ENCODE data around the gene CGB8.

Gene CGB8

GRCh38 chr19:49017666-49018351, 31.1 kb downstream of the CGB8 start:
- ChIA-PET CTCF (interaction anchor here (0.6 to 3.1 kb wide), 12 partner anchors 9 to 229 kb away, joined by 3 to 26 read pairs (median 4); partner anchors contain the start of gene CGB2), POLR2A (interaction anchor here (0.6 to 1.6 kb wide), 3 partner anchors 24 to 1583 kb away, joined by 5 to 8 read pairs (median 7); partner anchors contain the start of genes GYS1 and RUVBL2)
- peak overlapping the region; percentile 24 for H3K4me3 ChIP-seq (ENCODE audit: low read depth, low read length)
- TF ChIP-seq ZBTB11 (tag by site-specific recombination; conservative IDR thresholded peaks at IDR 0.05; ENCODE audit: low read depth) (peak; percentile 45; the same call in 1 of the 2 replicates), ZNF354C (tag by site-specific recombination; IDR thresholded peaks at IDR 0.05; ENCODE audit: borderline replicate concordance, low read depth) (no peak), ZNF19 (tag by site-specific recombination; IDR thresholded peaks at IDR 0.05; ENCODE audit: low read depth) (no peak), ZNF473 (tag by site-specific recombination; IDR thresholded peaks at IDR 0.05) (no peak), PATZ1 (tag by site-specific recombination; IDR thresholded peaks at IDR 0.05) (peak; percentile 76), ZBTB6 (tag by site-specific recombination; IDR thresholded peaks at IDR 0.05) (no peak), KLF9 (tag by site-specific recombination; IDR thresholded peaks at IDR 0.05; ENCODE audit: low read depth) (peak; percentile 86), ZNF548 (tag by site-specific recombination; IDR thresholded peaks at IDR 0.05) (no peak), ZNF423 (tag by site-specific recombination; IDR thresholded peaks at IDR 0.05) (peak; percentile 58; the same call in 1 of the 2 replicates), ZNF266 (tag by site-specific recombination; IDR thresholded peaks at IDR 0.05; ENCODE audit: low read depth) (no peak), ZSCAN30 (tag by site-specific recombination; IDR thresholded peaks at IDR 0.05) (0 out of 2 replicates have a peak, but pooled peaks have one; percentile 37), ZNF202 (tag by site-specific recombination; IDR thresholded peaks at IDR 0.05; ENCODE audit: borderline replicate concordance) (no peak), MEIS1 (CRISPR knock-in tag; IDR thresholded peaks at IDR 0.05; ENCODE audit: borderline replicate concordance) (no peak), ZNF518A (tag by site-specific recombination; conservative IDR thresholded peaks at IDR 0.05; ENCODE audit: low read depth) (no peak), ZNF596 (tag by site-specific recombination; IDR thresholded peaks at IDR 0.05) (no peak), KLF16 (tag by site-specific recombination; IDR thresholded peaks at IDR 0.05) (0 out of 2 replicates have a peak, but pooled peaks have one; percentile 37), GLIS2 (tag by site-specific recombination; IDR thresholded peaks at IDR 0.05) (peak; percentile 80), ZNF692 (tag by site-specific recombination; IDR thresholded peaks at IDR 0.05) (peak; percentile 26; the same call in 1 of the 2 replicates), ZNF140 (tag by site-specific recombination; IDR thresholded peaks at IDR 0.05) (0 out of 2 replicates have a peak, but pooled peaks have one; percentile 12), SP2 (tag by site-specific recombination; IDR thresholded peaks at IDR 0.05) (peak; percentile 78), SCRT1 (tag by site-specific recombination; IDR thresholded peaks at IDR 0.05; ENCODE audit: borderline replicate concordance) (no peak), MZF1 (tag by site-specific recombination; IDR thresholded peaks at IDR 0.05; ENCODE audit: borderline replicate concordance) (no peak), ZNF837 (tag by site-specific recombination; IDR thresholded peaks at IDR 0.05) (no peak), ZNF157 (tag by site-specific recombination; IDR thresholded peaks at IDR 0.05) (no peak)

More at GRCh38 chr19:49017666-49018351, 31.1 kb downstream of the CGB8 start:
- Histone ChIP-seq H3K9me3 (ENCODE audit: control insufficient read depth, insufficient read depth, low read depth, low read length) (no peaks in the 10 kb centered on the region), H3K27ac (ENCODE audit: extremely low read depth, low read depth, low read length) (no peak overlapping the region; the same call in 1 of the 2 replicates), H3K36me3 (ENCODE audit: control insufficient read depth in 2 of 2, insufficient read depth in 1 of 2, low read length in 2 of 2) (peaks cover 8 to 32% of the 10 kb centered on the region in 2 experiments; a peak in 2 of 3 replicates), H3K4me1 (ENCODE audit: control insufficient read depth, insufficient read depth, low read length) (peaks cover 8% of the 10 kb centered on the region)
